K562 (cell line): ENCODE results near the gene EXT2. TPM values are rescaled to one million over a fixed set of nuclear protein-coding genes. Genes with fewer than 3 reads are reported as not detected.

Experiments used
- ATAC-seq: fragments of 200-7000 bp; cut with Tn5 transposase; 3 replicates; pipeline ENCODE4 v1.9.1; 2020; ENCODE audit warnings: moderate library complexity
- BruUV-seq: library from RNA; stranded (reverse); fragments of 400-500 nt; replicated peaks from 2 replicates; lab custom pipeline; 2021; lab: Mats Ljungman, UMichigan
- CTCF ChIA-PET: fragments of 300-600 bp; formaldehyde crosslinking; extraction: SDS; loops from one replicate; lab custom pipeline; 2021; ENCODE audit warnings: low intra/inter-chr PET ratio; lab: Yijun Ruan, JAX
- POLR2A ChIA-PET: fragments of 300-600, 350-650 bp; sonication (Branson Sonifier 250); formaldehyde crosslinking; extraction: SDS; loops from one replicate; lab custom pipeline; 2021; ENCODE audit warnings: antibody characterized with exemption, inconsistent platforms; lab: Yijun Ruan, JAX
- DNase-seq, 4 experiments: peaks; one replicate each; pipeline versions ENCODE4 v3.0.0 to v3.0.0-alpha.2; 2011 to 2018; ENCODE audit warnings: low spot score in 3 of 4, mixed read lengths in 3 of 4; ENCODE audit errors: extremely low read depth in 1 of 4
- FAIRE-seq: peaks from 2 replicates; lab custom pipeline; 2011; peaks lifted over from hg19 to GRCh38; lab: Jason Lieb, UNC
- H2AFZ ChIP-seq: 2 replicates; pipeline ENCODE4 v1.6.0; 2011; ENCODE audit warnings: low read depth, low read length, control low read depth, inconsistent platforms
- H3K27ac ChIP-seq: fragments of 200-600 bp; 3 replicates; pipeline ENCODE4 v1.8.0; 2011; ENCODE audit warnings: low read depth, mild to moderate bottlenecking, control low read depth, inconsistent platforms, low read length, moderate library complexity, mixed read lengths; ENCODE audit errors: extremely low read depth
- H3K27me3 ChIP-seq, 2 experiments: fragments of 300-600 bp in 1 of 2; 2 replicates in 1 of 2; 3 replicates in 1 of 2; pipeline versions ENCODE4 v1.6.0 to v1.8.0; 2011; ENCODE audit warnings: inconsistent platforms in 2 of 2, low read length in 2 of 2, mild to moderate bottlenecking in 1 of 2, mixed read lengths in 1 of 2, moderate library complexity in 1 of 2; ENCODE audit not compliant: control insufficient read depth in 2 of 2, insufficient read depth in 2 of 2
- H3K36me3 ChIP-seq: fragments of 300-600 bp; 3 replicates; pipeline ENCODE4 v1.8.0; 2011; ENCODE audit warnings: mild to moderate bottlenecking, low read length, inconsistent platforms; ENCODE audit not compliant: control insufficient read depth, insufficient read depth
- H3K4me1 ChIP-seq, 2 experiments: fragments of 200-600 bp in 1 of 2; replicated peaks in 1 of 2; 2 replicates in 1 of 2; 3 replicates in 1 of 2; pipeline versions ENCODE4 v1.5.1 to v1.8.0; 2011; ENCODE audit warnings: inconsistent platforms in 2 of 2, low read length in 2 of 2, mild to moderate bottlenecking in 1 of 2, mixed read lengths in 1 of 2, moderate library complexity in 1 of 2; ENCODE audit not compliant: control insufficient read depth in 2 of 2, insufficient read depth in 2 of 2
- H3K4me2 ChIP-seq: 2 replicates; pipeline ENCODE4 v1.6.1; 2011; ENCODE audit warnings: low read length, control low read depth, inconsistent platforms, mixed read lengths; ENCODE audit not compliant: insufficient read depth
- H3K4me3 ChIP-seq: fragments of 200-600 bp; sonication (generic), shearing (Covaris generic); 2 replicates; pipeline ENCODE4 v1.5.1; 2016; ENCODE audit warnings: control low read depth, inconsistent platforms
- H3K79me2 ChIP-seq: fragments of 200-600 bp; 3 replicates; pipeline ENCODE4 v1.8.0; 2011; ENCODE audit warnings: low read length, inconsistent platforms; ENCODE audit not compliant: control insufficient read depth, insufficient read depth
- H3K9ac ChIP-seq, 2 experiments: 2 replicates each; pipeline versions ENCODE4 v1.6.0 to v1.6.1; 2011; ENCODE audit warnings: low read depth in 2 of 2, low read length in 2 of 2, control low read depth in 1 of 2, inconsistent platforms in 1 of 2, mild to moderate bottlenecking in 1 of 2, mixed read lengths in 1 of 2; ENCODE audit not compliant: insufficient read depth in 1 of 2
- H3K9me1 ChIP-seq: one replicate; pipeline ENCODE4 v1.6.0; 2011; ENCODE audit warnings: inconsistent platforms, mild to moderate bottlenecking, low read length, moderate library complexity; ENCODE audit not compliant: control insufficient read depth, insufficient read depth
- H3K9me3 ChIP-seq: replicated peaks from 2 replicates; pipeline ENCODE4 v1.5.1; 2011; ENCODE audit warnings: low read depth, low read length, inconsistent platforms; ENCODE audit not compliant: control insufficient read depth, insufficient read depth
- H4K20me1 ChIP-seq: replicated peaks from 2 replicates; pipeline ENCODE4 v1.6.1; 2011; ENCODE audit warnings: low read length, inconsistent platforms, mixed read lengths; ENCODE audit not compliant: control insufficient read depth, insufficient read depth
- CHAMP1 ChIP-seq: fragments of 450-650 bp; IDR thresholded peaks from 2 replicates; pipeline ENCODE4 v1.6.1; 2016; ENCODE audit warnings: mild to moderate bottlenecking
- HDAC8 ChIP-seq: fragments of 450-650 bp; IDR thresholded peaks from 2 replicates; pipeline ENCODE4 v1.6.1; 2016; ENCODE audit warnings: mild to moderate bottlenecking, missing genetic modification characterization, moderate library complexity, missing compliant biosample characterization
- SP1 ChIP-seq: sonication (generic); formaldehyde crosslinking; IDR thresholded peaks from 2 replicates; pipeline ENCODE4 v1.8.1; 2022; ENCODE audit warnings: mild to moderate bottlenecking, missing genetic modification reagents
- TAL1 ChIP-seq: fragments of 450-650 bp; IDR thresholded peaks from 2 replicates; pipeline ENCODE4 v1.6.1; 2016; ENCODE audit warnings: mild to moderate bottlenecking
- WGBS: fragments of 100-300 bp; shearing (Covaris generic); methylation state at CpG from one replicate; pipeline ENCODE4 v1.1.6; 2016; ENCODE audit warnings: low coverage, mixed read lengths; ENCODE audit not compliant: insufficient coverage; ENCODE audit errors: missing lambda C conversion rate; 5-methylcytosine and 5-hydroxymethylcytosine counted together
- in situ Hi-C: fragments of 300-500 bp; cut with MboI; formaldehyde crosslinking; loops from 4 replicates; pipeline ENCODE4 v1.15.0; 2018; ENCODE audit warnings: inconsistent platforms, mixed read lengths
- intact Hi-C: fragments of 100-400 bp; cut with micrococcal nuclease; formaldehyde crosslinking; loops from 2 replicates; pipeline ENCODE4 v1.14.2; 2022
- polyA plus RNA-seq, 8 experiments: library from polyadenylated mRNA; depleted of rRNA in 4 of 8; stranded (reverse) in 5 of 8; unstranded in 3 of 8; fragments of >200 nt; fragmentation: Nextera tagmentation in 2 of 8; fragmentation: Illumina TruSeq in 1 of 8; extraction: Ambion mirVana in 2 of 8; extraction: Trizol in 1 of 8; gene quantifications; 2 replicates each; pipeline versions ENCODE4 v1.2.1 to v1.2.3, GENCODE V29; 2011 to 2014; ENCODE audit warnings: inconsistent platforms in 1 of 8, missing spikeins in 1 of 8
- total RNA-seq, 7 experiments: library from RNA; depleted of rRNA in 6 of 7; stranded (reverse); fragments of >200 nt in 6 of 7; fragmentation: Illumina TruSeq in 2 of 7; extraction: Trizol in 2 of 7; gene quantifications; 2 replicates each; pipeline versions ENCODE4 v1.2.1 to v1.2.3, GENCODE V29; 2011 to 2021; ENCODE audit warnings: low replicate concordance in 1 of 7

Gene EXT2
- total and polyA plus RNA-seq, 9 of the 15 experiments (the other 6 are each of a cell fraction or from before 2014, with no cell fraction given), result 7.5 to 52.1 (median 38.1) TPM

GRCh38 chr11:44241851-44242250, 146.4 kb downstream of the EXT2 start:
- H3K4me1 ChIP-seq, result peaks cover 5 to 11% of the 10 kb centered on the region in 2 experiments; a peak in 4 of 5 replicates
- H4K20me1 ChIP-seq, result no peaks in the 10 kb centered on the region
- no peaks in the 10 kb centered on the region for H3K79me2 ChIP-seq
- ATAC-seq, result no peak
- intact Hi-C loops, result no loop called here
- H3K9me3 ChIP-seq, result no peaks in the 10 kb centered on the region
- no peak for DNase-seq
- TF ChIP-seq CHAMP1 (no peak), SP1 (CRISPR knock-in tag) (no peak), HDAC8 (tag) (no peak), TAL1 (no peak)
- peaks cover 17% of the 10 kb centered on the region; the same call in 2 of the 3 replicates for H3K36me3 ChIP-seq
- H3K27ac ChIP-seq, result no peak overlapping the region
- in situ Hi-C loops, result no loop called here
- BruUV-seq, result no TSS peak
- H3K4me2 ChIP-seq, result no peak overlapping the region
- POLR2A ChIA-PET, result interaction anchor here (1.7 kb wide), 1 partner anchor 18 kb away, joined by 3 read pairs; no protein-coding TSS in a partner anchor
- CTCF ChIA-PET, result no interaction called here
- no peak for FAIRE-seq
- no peak overlapping the region for H2AFZ ChIP-seq
- H3K27me3 ChIP-seq, result no peaks in the 10 kb centered on the region
- no peak overlapping the region for H3K4me3 ChIP-seq
- WGBS, result 95% methylated on average over 6 of the region's 6 CpGs
- no peaks in the 10 kb centered on the region for H3K9me1 ChIP-seq
- H3K9ac ChIP-seq, result no peak overlapping the region
